KBM-7 (cell line): ENCODE measurements around the gene ZSWIM5.
A peak's percentile ranks its signal among the peaks of the same experiment; 100 is the strongest.
"Not testable (repeated sequence)": the region's sequence is repeated elsewhere in the genome, so short reads cannot be mapped to it uniquely, and the experiment has no call there.

ENCODE experiments used
- DNase-seq: peaks from one replicate; pipeline ENCODE4 v3.0.0-alpha.2; 2015
- in situ Hi-C: fragments of 300-500 bp; cut with MboI; formaldehyde crosslinking; loops from 2 replicates; pipeline ENCODE4 v1.14.3; 2020; ENCODE audit warnings: low sequenced_read_pairs, low pct_unique_long_range_greater_than_20kb, mixed read lengths

The ZSWIM5 gene

GRCh38 chr1:45205910-45206721 is at the start of gene ZSWIM5:
Gene ZSWIM5 (minus strand): TSS chr1:45206605. CDS start chr1:45206350, 255 bp downstream.
- in situ Hi-C loops = no loop called here
- peak; percentile 53 for DNase-seq

GRCh38 chr1:45254490-45254889 is 48.1 kb upstream of the ZSWIM5 start:
- DNase-seq = no peak
- in situ Hi-C loops = no loop called here

- in situ Hi-C loops = no loop called here
- DNase-seq = no peak
Measured at GRCh38 chr1:45250544-45250943, 44.1 kb upstream of the ZSWIM5 start.

- in situ Hi-C loops, DNase-seq: not testable (repeated sequence)
Measured at GRCh38 chr1:45248004-45248403, 41.6 kb upstream of the ZSWIM5 start.

- in situ Hi-C loops = no loop called here
- DNase-seq = no peak
Measured at GRCh38 chr1:45246760-45247159, 40.4 kb upstream of the ZSWIM5 start.

- DNase-seq, in situ Hi-C loops: not testable (repeated sequence)
Measured at GRCh38 chr1:45246359-45246758, 40.0 kb upstream of the ZSWIM5 start.

DNA sequence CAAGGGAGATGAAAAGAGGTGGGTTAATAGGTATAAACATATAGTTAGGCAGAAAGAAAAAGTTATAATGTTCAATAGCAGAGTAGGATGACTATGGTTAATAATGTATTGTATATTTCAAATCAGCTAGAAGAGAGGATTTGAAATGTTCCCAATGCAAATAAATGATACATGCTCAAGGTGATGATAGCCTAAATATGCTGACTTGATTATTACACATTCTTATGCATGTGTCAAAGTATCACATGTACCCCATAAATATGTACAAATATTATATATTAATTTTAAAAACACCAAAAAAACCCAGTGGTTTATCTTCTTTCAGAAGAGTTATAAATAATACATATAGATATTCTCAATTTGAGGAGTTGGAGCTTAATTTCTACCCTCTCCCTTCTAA is 38.3 kb upstream of the ZSWIM5 start:
- in situ Hi-C loops = no loop called here
- no peak for DNase-seq

- in situ Hi-C loops = no loop called here
- no peak for DNase-seq
Measured at GRCh38 chr1:45243476-45244343, 37.3 kb upstream of the ZSWIM5 start.

- in situ Hi-C loops = no loop called here
- DNase-seq = no peak
Measured at GRCh38 chr1:45238846-45239245, 32.4 kb upstream of the ZSWIM5 start.

DNA sequence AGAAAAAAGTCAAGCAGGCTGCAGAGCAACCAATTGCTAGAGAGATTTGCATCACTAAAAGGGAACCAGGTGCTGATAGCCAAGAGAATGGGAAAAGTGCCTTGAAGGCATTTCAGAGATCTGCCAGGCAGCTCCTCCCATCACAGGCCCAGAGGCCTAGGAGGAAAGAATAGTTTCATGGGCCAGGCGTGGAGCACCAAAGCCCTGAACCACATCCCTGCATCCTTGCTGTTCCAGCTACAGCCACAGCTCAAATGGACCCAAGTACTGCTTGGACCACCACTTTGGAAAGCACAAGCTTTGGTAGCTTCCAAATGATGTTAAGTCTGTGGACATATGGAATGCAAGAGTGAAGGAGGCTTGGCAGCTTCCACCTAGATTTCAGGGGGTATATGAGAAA is 29.7 kb upstream of the ZSWIM5 start:
- in situ Hi-C loops = no loop called here
- no peak for DNase-seq

GRCh38 chr1:45230537-45230936 is 24.1 kb upstream of the ZSWIM5 start:
- no peak for DNase-seq
- in situ Hi-C loops = no loop called here

GRCh38 chr1:45225598-45225997 is 19.2 kb upstream of the ZSWIM5 start:
- in situ Hi-C loops = no loop called here
- DNase-seq = no peak

GRCh38 chr1:45223710-45224109 is 17.3 kb upstream of the ZSWIM5 start:
- in situ Hi-C loops, DNase-seq: not testable (repeated sequence)

DNA sequence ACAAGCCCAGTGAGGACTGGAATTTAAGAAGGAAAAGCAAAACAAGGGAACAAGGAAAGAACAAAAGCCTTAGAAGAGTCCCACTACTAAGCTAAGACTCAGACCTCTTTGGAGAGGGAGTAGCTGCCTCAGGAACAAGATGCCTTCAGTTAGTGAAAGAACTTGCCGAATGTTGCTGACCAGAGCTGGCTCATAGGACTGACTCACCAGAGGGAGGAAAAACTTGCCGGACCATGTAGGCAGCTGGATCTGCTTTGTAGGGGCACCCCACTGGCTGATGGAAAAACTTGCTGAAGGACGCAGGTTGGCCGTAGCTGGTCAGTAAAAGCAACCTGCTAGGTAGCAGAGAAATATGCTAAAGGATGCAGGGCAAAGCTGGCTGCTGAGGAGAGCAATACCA is 15.3 kb upstream of the ZSWIM5 start:
- DNase-seq = no peak
- in situ Hi-C loops = no loop called here

- no peak for DNase-seq
- in situ Hi-C loops = no loop called here
Measured at GRCh38 chr1:45216861-45217260, 10.5 kb upstream of the ZSWIM5 start.

DNA sequence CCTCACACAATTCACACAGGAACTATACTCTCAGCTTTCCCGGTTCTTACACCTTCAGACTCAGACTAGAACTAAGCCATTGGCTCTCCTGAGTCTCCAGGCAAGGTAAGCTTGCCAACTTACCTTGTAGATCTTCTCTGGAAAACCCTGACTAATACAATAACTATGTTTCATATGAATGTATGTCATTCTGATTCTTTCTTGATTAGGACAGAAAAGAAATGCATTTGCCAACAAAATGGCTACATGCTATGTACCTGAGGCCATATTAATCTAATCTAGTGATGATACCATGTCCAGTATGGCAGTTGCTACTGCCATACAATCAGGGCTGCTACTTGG is 9.8 kb upstream of the ZSWIM5 start:
- DNase-seq = no peak
- in situ Hi-C loops = no loop called here

DNA sequence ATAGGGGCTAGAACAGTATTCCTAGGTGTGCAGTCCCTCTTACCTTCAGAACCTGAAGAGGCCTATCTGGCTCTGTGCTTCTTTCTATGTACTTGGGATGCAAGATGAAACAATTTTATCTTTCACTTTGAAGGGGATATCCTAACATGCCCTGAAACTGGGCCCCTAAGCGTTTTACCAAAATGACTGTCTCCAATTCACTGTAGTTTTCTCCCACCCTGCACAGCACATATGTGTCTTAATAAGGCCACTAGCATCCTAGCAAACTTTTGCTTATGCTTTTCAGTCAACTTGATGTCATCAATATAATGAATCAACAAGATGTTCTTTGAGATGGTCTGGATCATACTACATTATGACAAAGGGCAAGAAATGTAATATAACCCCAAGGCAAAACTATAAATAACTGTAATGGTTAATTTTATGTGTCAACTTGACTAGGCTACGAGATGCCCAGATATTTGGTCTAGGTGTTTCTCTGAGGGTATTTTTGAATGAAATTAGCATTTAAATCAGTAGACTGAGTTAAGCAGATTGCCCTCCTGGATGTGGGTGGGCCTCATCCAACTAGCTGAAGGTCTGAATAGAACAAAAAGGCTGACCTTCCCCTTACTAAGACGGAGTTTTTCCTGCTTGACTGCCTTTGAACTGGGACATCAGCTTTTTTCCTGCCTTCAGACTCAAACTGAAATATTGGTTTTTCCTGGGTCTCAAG is 9.2 kb upstream of the ZSWIM5 start:
- DNase-seq = no peak
- in situ Hi-C loops = no loop called here

- no peak for DNase-seq
- in situ Hi-C loops = no loop called here
Measured at GRCh38 chr1:45213892-45214291, 7.5 kb upstream of the ZSWIM5 start.

- no peak for DNase-seq
- in situ Hi-C loops = no loop called here
Measured at GRCh38 chr1:45211076-45211475, 4.7 kb upstream of the ZSWIM5 start.
